HL-60 (cell line): ENCODE data around the gene EVI5.

Experiments
- POLR2AphosphoS5 ChIP-seq: IDR thresholded peaks from 2 replicates; pipeline ENCODE4 v1.6.1; 2012; ENCODE audit warnings: low read depth
- TF ChIP-seq, protein P1 (sequence below): IDR thresholded peaks from one replicate; pipeline ENCODE4 v1.5.1; 2011; ENCODE audit warnings: low read length, control low read depth, inconsistent platforms; ENCODE audit not compliant: insufficient read depth

DNA sequence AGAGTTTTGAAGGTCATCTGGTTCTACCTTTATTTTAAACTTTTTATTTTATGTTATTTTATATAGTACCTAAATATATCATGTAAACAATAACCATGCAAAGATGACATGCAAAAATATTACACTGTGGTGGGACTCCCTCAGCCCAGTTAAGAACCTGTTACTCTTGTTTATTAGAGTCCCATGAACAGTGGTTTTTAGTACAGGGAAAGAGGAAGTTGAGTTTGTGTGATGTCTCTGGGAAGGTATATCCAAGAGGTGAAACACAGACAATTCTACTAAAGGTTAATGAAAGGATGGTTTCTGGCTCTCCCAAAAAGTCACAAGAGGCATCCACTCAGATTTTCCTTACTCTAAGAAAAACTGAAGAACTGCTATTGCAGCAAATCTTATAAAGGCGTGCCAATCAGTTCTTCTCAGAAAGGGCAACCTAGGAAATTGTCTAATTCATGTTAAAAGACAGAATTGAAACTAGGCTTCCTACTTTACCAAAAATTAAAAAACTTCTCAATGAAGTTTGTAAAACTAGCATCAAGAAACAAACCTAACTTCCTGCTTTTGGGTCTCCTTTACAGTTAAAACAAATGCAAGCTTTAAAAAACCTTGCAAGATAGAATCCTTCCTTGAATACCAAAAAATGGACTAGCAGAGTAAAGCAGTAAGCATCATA, 318.1 kb downstream of the EVI5 start:
- TF ChIP-seq, protein P1, sequence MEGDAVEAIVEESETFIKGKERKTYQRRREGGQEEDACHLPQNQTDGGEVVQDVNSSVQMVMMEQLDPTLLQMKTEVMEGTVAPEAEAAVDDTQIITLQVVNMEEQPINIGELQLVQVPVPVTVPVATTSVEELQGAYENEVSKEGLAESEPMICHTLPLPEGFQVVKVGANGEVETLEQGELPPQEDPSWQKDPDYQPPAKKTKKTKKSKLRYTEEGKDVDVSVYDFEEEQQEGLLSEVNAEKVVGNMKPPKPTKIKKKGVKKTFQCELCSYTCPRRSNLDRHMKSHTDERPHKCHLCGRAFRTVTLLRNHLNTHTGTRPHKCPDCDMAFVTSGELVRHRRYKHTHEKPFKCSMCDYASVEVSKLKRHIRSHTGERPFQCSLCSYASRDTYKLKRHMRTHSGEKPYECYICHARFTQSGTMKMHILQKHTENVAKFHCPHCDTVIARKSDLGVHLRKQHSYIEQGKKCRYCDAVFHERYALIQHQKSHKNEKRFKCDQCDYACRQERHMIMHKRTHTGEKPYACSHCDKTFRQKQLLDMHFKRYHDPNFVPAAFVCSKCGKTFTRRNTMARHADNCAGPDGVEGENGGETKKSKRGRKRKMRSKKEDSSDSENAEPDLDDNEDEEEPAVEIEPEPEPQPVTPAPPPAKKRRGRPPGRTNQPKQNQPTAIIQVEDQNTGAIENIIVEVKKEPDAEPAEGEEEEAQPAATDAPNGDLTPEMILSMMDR: no peak
- TF ChIP-seq POLR2AphosphoS5: no peak
